ENCODE measurements around the gene KRTAP13-1.
A peak's percentile ranks its signal among the peaks of the same experiment; 100 is the strongest.

KRTAP13-1 gene

GRCh38 chr21:30395731-30396130, at the start of gene KRTAP13-1:
Gene KRTAP13-1, plus strand, starts transcription at chr21:30396031. Its CDS starts 56 bp downstream, at chr21:30396087.
- no peak for DNase-seq (ENCODE audit: low spot score)

GRCh38 chr21:30348506-30348905, 47.3 kb upstream of the KRTAP13-1 start, which contains the start of gene KRTAP23-1:
Gene KRTAP23-1, minus strand, starts transcription at chr21:30348606. Its CDS starts 0 bp downstream, at chr21:30348606.
- no peak for DNase-seq (ENCODE audit: low spot score)

- no peak for DNase-seq (ENCODE audit: low spot score)
Observed at GRCh38 chr21:30349572-30349971, 46.3 kb upstream of the KRTAP13-1 start.

GRCh38 chr21:30351534-30351933, 44.3 kb upstream of the KRTAP13-1 start:
- no peak for DNase-seq (ENCODE audit: low spot score)

GRCh38 chr21:30354308-30355005, 41.4 kb upstream of the KRTAP13-1 start:
- no peak for DNase-seq (ENCODE audit: low spot score)

GRCh38 chr21:30355906-30356305, 39.9 kb upstream of the KRTAP13-1 start:
- no peak for DNase-seq (ENCODE audit: low spot score)

GRCh38 chr21:30372139-30372770, 23.6 kb upstream of the KRTAP13-1 start, which contains the start of gene KRTAP13-2:
Gene KRTAP13-2, minus strand, starts transcription at chr21:30372271. Its CDS starts 58 bp downstream, at chr21:30372213.
- DNase-seq (ENCODE audit: low spot score): no peak

GRCh38 chr21:30382201-30382600, 13.6 kb upstream of the KRTAP13-1 start:
- no peak for DNase-seq (ENCODE audit: low spot score)

- no peak for DNase-seq (ENCODE audit: low spot score)
Observed at GRCh38 chr21:30391492-30392025, 4.3 kb upstream of the KRTAP13-1 start.

- DNase-seq (ENCODE audit: low spot score): peak; percentile 1
Observed at GRCh38 chr21:30408782-30409494, 13.1 kb downstream of the KRTAP13-1 start.

- no peak for DNase-seq (ENCODE audit: low spot score)
Observed at GRCh38 chr21:30415993-30416392, 20.2 kb downstream of the KRTAP13-1 start.

- no peak for DNase-seq (ENCODE audit: low spot score)
Observed at GRCh38 chr21:30425826-30426225, 30.0 kb downstream of the KRTAP13-1 start, which contains the start of gene KRTAP13-3. Gene KRTAP13-3, minus strand, starts transcription at chr21:30425926. Its CDS starts 14 bp downstream, at chr21:30425912.

- no peak for DNase-seq (ENCODE audit: low spot score)
Observed at GRCh38 chr21:30426731-30427130, 30.9 kb downstream of the KRTAP13-1 start.

GRCh38 chr21:30430170-30430655, 34.4 kb downstream of the KRTAP13-1 start, which contains the start of gene KRTAP13-4:
Gene KRTAP13-4, plus strand, starts transcription at chr21:30430220. Its CDS starts 56 bp downstream, at chr21:30430276.
- DNase-seq (ENCODE audit: low spot score): no peak

- DNase-seq (ENCODE audit: low spot score): no peak
Observed at GRCh38 chr21:30434033-30434631, 38.3 kb downstream of the KRTAP13-1 start.

GRCh38 chr21:30437010-30437565, 41.3 kb downstream of the KRTAP13-1 start:
- no peak for DNase-seq (ENCODE audit: low spot score)

GRCh38 chr21:30439975-30440374, 44.1 kb downstream of the KRTAP13-1 start, which contains the start of gene KRTAP15-1:
Gene KRTAP15-1, plus strand, starts transcription at chr21:30440275. Its CDS starts 53 bp downstream, at chr21:30440328.
- DNase-seq (ENCODE audit: low spot score): no peak

GRCh38 chr21:30443226-30443625, 47.4 kb downstream of the KRTAP13-1 start:
- DNase-seq (ENCODE audit: low spot score): no peak

GRCh38 chr21:30444204-30444603, 48.4 kb downstream of the KRTAP13-1 start:
- DNase-seq (ENCODE audit: low spot score): no peak

All from AG08396 (cell line).